WTC11 (cell line): Measurements from ENCODE around the gene MCAT. TPM values are rescaled to one million over a fixed set of nuclear protein-coding genes. Genes with fewer than 3 reads are reported as not detected.
"Not testable (repeated sequence)": the region's sequence is repeated elsewhere in the genome, so short reads cannot be mapped to it uniquely, and the experiment has no call there.

Source experiments
- ATAC-seq: fragments of 200-7000 bp; cut with Tn5 transposase; 2 replicates; pipeline ENCODE4 v1.10.0; 2021; ENCODE audit warnings: mild to moderate bottlenecking, moderate library complexity
- CTCF ChIA-PET: fragments of 300-600 bp; sonication (Branson Sonifier 250); formaldehyde crosslinking; loops from one replicate; lab custom pipeline; 2021; ENCODE audit warnings: antibody characterized with exemption; lab: Charles Lee
- POLR2A ChIA-PET: fragments of 350-600 bp; sonication (Branson Sonifier 250); formaldehyde crosslinking; loops from one replicate; lab custom pipeline; 2021; ENCODE audit warnings: antibody characterized with exemption; lab: Charles Lee
- DNase-seq: peaks from one replicate; pipeline ENCODE4 v3.0.0; 2021; ENCODE audit warnings: low spot score
- H3K27ac Mint-ChIP-seq: 2 replicates; pipeline ENCODE4 v1.8.0; 2021; ENCODE audit warnings: mixed read lengths
- H3K27me3 Mint-ChIP-seq: 2 replicates; pipeline ENCODE4 v1.8.0; 2021; ENCODE audit warnings: low read depth, mild to moderate bottlenecking, moderate library complexity, mixed read lengths
- H3K36me3 Mint-ChIP-seq: 2 replicates; pipeline ENCODE4 v1.8.0; 2021; ENCODE audit warnings: mixed read lengths
- H3K4me1 Mint-ChIP-seq: 2 replicates; pipeline ENCODE4 v1.8.0; 2022; ENCODE audit warnings: mixed read lengths
- H3K4me3 Mint-ChIP-seq: 2 replicates; pipeline ENCODE4 v1.8.0; 2021; ENCODE audit warnings: mild to moderate bottlenecking, moderate library complexity, mixed read lengths
- H3K9me3 Mint-ChIP-seq: 2 replicates; pipeline ENCODE4 v1.8.0; 2021; ENCODE audit warnings: mixed read lengths
- ATF1 ChIP-seq: sonication (generic); formaldehyde crosslinking; IDR thresholded peaks from 2 replicates; pipeline ENCODE4 v1.8.1; 2023; ENCODE audit warnings: mild to moderate bottlenecking, moderate library complexity, missing genetic modification reagents
- ATF2 ChIP-seq: sonication (generic); formaldehyde crosslinking; IDR thresholded peaks from 2 replicates; pipeline ENCODE4 v1.8.1; 2022; ENCODE audit warnings: low read depth, missing genetic modification reagents, borderline replicate concordance
- FOXK1 ChIP-seq: sonication (generic); formaldehyde crosslinking; IDR thresholded peaks from 2 replicates; pipeline ENCODE4 v1.8.0; 2022; ENCODE audit warnings: mild to moderate bottlenecking, moderate library complexity, missing genetic modification reagents
- GRHL2 ChIP-seq: fragments of 250-450 bp; sonication (Bioruptor Pico); IDR thresholded peaks from 2 replicates; pipeline ENCODE4 v1.8.0; 2022; ENCODE audit warnings: mild to moderate bottlenecking, moderate library complexity; ENCODE audit not compliant: insufficient replicate concordance, severe bottlenecking
- NR3C1 ChIP-seq: sonication (generic); formaldehyde crosslinking; conservative IDR thresholded peaks from 2 replicates; pipeline ENCODE4 v1.8.1; 2023; ENCODE audit warnings: low read depth, mild to moderate bottlenecking, missing genetic modification reagents
- OVOL2 ChIP-seq: fragments of 250-450 bp; sonication (Bioruptor Pico); IDR thresholded peaks from 2 replicates; pipeline ENCODE4 v1.9.0; 2021; ENCODE audit warnings: mild to moderate bottlenecking, borderline replicate concordance
- SOX15 ChIP-seq: fragments of 250-450 bp; sonication (Bioruptor Pico); IDR thresholded peaks from 2 replicates; pipeline ENCODE4 v1.9.0; 2021; ENCODE audit warnings: mild to moderate bottlenecking
- TEAD1 ChIP-seq: sonication (generic); formaldehyde crosslinking; IDR thresholded peaks from 2 replicates; pipeline ENCODE4 v1.8.0; 2022; ENCODE audit warnings: mild to moderate bottlenecking, missing genetic modification reagents
- TEAD4 ChIP-seq: sonication (generic); formaldehyde crosslinking; IDR thresholded peaks from 2 replicates; pipeline ENCODE4 v1.8.0; 2022; ENCODE audit warnings: mild to moderate bottlenecking, missing genetic modification reagents
- ZMAT4 ChIP-seq: fragments of 250-450 bp; sonication (Bioruptor Pico); IDR thresholded peaks from 2 replicates; pipeline ENCODE4 v1.9.0; 2021; ENCODE audit warnings: mild to moderate bottlenecking
- ZNF219 ChIP-seq: sonication (generic); formaldehyde crosslinking; IDR thresholded peaks from 2 replicates; pipeline ENCODE4 v1.8.0; 2023; ENCODE audit warnings: missing genetic modification reagents, mild to moderate bottlenecking, borderline replicate concordance
- total RNA-seq: library from RNA; stranded (reverse); gene quantifications from 3 replicates; pipeline ENCODE4 v1.2.3, GENCODE V29; 2021
- TF ChIP-seq, protein P1 (sequence below): sonication (generic); formaldehyde crosslinking; IDR thresholded peaks from 2 replicates; pipeline ENCODE4 v1.8.0; 2022; ENCODE audit warnings: mild to moderate bottlenecking, missing genetic modification reagents
- TF ChIP-seq, protein P2 (sequence below): fragments of 250-450 bp; sonication (Bioruptor Pico); IDR thresholded peaks from 2 replicates; pipeline ENCODE4 v1.8.0; 2021; ENCODE audit warnings: mild to moderate bottlenecking
- TF ChIP-seq, protein P3 (sequence below): fragments of 250-450 bp; sonication (Bioruptor Pico); IDR thresholded peaks from 2 replicates; pipeline ENCODE4 v2.1.2; 2022; ENCODE audit warnings: mild to moderate bottlenecking, moderate library complexity
- TF ChIP-seq, protein P4 (sequence below): sonication (generic); formaldehyde crosslinking; conservative IDR thresholded peaks from 2 replicates; pipeline ENCODE4 v1.8.1; 2023; ENCODE audit warnings: mild to moderate bottlenecking, low read depth, missing genetic modification reagents, moderate library complexity

The MCAT gene
- total RNA-seq, 1 experiment from 2014 or later = 18.5 TPM

DNA sequence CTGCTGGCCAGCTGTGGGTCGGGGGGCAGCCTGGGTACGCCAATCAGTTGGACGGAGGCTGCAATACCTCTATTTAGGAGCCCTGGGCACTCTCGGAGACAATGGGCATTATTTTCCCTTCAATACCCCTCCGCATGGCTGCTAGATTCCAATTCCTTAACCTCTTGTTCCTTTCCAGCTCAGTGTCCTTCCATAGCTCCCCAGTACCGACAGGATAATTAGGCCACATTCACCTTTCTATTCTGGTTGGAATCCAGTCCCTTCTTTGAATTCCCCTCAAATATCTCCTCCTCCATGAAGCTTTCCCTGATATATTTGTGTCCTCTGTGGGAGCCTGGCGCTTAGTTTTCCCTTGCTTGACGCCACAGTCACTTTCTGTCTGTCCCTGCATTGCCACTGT is 36.9 kb downstream of the MCAT start:
- ATAC-seq = no peak
- Mint-ChIP-seq H3K27ac (no peak overlapping the region), H3K4me1 (peaks cover 8% of the 10 kb centered on the region), H3K4me3 (no peak overlapping the region), H3K27me3 (peaks cover 41% of the 10 kb centered on the region), H3K9me3 (no peaks in the 10 kb centered on the region), H3K36me3 (no peaks in the 10 kb centered on the region)
- TF ChIP-seq, protein P1, sequence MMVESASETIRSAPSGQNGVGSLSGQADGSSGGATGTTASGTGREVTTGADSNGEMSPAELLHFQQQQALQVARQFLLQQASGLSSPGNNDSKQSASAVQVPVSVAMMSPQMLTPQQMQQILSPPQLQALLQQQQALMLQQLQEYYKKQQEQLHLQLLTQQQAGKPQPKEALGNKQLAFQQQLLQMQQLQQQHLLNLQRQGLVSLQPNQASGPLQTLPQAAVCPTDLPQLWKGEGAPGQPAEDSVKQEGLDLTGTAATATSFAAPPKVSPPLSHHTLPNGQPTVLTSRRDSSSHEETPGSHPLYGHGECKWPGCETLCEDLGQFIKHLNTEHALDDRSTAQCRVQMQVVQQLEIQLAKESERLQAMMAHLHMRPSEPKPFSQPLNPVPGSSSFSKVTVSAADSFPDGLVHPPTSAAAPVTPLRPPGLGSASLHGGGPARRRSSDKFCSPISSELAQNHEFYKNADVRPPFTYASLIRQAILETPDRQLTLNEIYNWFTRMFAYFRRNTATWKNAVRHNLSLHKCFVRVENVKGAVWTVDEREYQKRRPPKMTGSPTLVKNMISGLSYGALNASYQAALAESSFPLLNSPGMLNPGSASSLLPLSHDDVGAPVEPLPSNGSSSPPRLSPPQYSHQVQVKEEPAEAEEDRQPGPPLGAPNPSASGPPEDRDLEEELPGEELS = no peak
- TF ChIP-seq NR3C1 (CRISPR knock-in tag) (no peak), SOX15 (CRISPR knock-in tag) (no peak), GRHL2 (CRISPR knock-in tag) (no peak), ATF1 (no peak), ATF2 (CRISPR knock-in tag) (no peak), OVOL2 (CRISPR knock-in tag) (no peak), TEAD1 (no peak), ZMAT4 (CRISPR knock-in tag) (no peak), ZNF219 (CRISPR knock-in tag) (no peak), FOXK1 (no peak), TEAD4 (no peak)
- TF ChIP-seq, protein P2, sequence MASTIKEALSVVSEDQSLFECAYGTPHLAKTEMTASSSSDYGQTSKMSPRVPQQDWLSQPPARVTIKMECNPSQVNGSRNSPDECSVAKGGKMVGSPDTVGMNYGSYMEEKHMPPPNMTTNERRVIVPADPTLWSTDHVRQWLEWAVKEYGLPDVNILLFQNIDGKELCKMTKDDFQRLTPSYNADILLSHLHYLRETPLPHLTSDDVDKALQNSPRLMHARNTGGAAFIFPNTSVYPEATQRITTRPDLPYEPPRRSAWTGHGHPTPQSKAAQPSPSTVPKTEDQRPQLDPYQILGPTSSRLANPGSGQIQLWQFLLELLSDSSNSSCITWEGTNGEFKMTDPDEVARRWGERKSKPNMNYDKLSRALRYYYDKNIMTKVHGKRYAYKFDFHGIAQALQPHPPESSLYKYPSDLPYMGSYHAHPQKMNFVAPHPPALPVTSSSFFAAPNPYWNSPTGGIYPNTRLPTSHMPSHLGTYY (CRISPR knock-in tag) = no peak
- TF ChIP-seq, protein P3, sequence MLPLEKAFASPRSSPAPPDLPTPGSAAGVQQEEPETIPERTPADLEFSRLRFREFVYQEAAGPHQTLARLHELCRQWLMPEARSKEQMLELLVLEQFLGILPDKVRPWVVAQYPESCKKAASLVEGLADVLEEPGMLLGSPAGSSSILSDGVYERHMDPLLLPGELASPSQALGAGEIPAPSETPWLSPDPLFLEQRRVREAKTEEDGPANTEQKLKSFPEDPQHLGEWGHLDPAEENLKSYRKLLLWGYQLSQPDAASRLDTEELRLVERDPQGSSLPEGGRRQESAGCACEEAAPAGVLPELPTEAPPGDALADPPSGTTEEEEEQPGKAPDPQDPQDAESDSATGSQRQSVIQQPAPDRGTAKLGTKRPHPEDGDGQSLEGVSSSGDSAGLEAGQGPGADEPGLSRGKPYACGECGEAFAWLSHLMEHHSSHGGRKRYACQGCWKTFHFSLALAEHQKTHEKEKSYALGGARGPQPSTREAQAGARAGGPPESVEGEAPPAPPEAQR (CRISPR knock-in tag) = no peak
- TF ChIP-seq, protein P4, sequence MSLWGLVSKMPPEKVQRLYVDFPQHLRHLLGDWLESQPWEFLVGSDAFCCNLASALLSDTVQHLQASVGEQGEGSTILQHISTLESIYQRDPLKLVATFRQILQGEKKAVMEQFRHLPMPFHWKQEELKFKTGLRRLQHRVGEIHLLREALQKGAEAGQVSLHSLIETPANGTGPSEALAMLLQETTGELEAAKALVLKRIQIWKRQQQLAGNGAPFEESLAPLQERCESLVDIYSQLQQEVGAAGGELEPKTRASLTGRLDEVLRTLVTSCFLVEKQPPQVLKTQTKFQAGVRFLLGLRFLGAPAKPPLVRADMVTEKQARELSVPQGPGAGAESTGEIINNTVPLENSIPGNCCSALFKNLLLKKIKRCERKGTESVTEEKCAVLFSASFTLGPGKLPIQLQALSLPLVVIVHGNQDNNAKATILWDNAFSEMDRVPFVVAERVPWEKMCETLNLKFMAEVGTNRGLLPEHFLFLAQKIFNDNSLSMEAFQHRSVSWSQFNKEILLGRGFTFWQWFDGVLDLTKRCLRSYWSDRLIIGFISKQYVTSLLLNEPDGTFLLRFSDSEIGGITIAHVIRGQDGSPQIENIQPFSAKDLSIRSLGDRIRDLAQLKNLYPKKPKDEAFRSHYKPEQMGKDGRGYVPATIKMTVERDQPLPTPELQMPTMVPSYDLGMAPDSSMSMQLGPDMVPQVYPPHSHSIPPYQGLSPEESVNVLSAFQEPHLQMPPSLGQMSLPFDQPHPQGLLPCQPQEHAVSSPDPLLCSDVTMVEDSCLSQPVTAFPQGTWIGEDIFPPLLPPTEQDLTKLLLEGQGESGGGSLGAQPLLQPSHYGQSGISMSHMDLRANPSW (CRISPR knock-in tag) = no peak
- DNase-seq = no peak
- ChIA-PET POLR2A (interaction anchor here (0.7 kb wide), 1 partner anchor 33 kb away, joined by 4 read pairs; no protein-coding TSS in a partner anchor), CTCF (interaction anchor here (0.7 kb wide), 1 partner anchor 12 kb away, joined by 3 read pairs; no protein-coding TSS in a partner anchor)

DNA sequence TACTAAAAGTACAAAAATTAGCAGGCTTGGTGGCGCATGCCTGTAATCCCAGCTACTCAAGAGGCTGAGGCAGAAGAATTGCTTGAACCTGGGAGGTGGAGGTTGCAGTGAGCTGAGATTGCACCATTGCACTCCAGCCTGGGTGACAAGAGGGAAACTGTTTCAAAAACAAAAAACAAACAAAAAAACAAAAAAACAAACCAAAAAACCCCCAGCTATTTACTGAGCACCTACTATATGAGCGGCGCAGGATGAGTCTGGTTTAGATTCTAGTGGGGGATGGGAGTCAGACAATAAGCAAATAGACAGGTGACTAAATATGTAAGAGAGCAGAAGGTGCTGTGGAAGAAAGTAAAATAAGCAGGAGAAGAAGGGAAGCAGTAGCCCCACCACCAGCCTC is 38.2 kb downstream of the MCAT start:
- CTCF ChIA-PET, H3K36me3 Mint-ChIP-seq: not testable (repeated sequence)
- H3K27me3 Mint-ChIP-seq = peaks cover 31% of the 10 kb centered on the region

DNA sequence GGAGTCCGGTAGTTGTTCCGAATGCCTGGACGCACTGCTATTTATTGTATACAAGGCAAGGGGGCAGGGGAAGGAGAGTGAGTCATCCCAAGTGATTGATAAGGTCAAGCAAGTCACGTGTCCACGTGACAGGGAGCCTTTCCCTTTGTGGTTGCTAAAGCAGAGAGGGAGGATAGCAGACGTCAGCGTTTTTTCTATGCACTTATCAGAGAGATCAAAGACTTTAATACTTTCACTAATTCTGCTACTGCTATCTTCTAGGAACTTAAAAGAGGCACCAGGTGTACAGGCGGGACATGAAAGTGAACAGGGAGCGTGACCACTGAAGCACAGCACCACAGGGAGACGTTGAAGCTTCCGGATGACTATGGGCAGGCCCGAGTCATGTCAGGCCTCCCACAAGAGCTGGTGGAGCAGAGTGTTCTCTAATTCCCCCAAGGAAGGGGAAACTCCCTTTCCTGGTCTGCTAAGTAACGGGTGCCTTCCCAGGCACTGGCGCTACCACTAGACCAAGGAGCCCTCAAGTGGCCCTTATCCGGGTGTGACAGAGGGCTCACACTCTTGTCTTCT is 39.1 kb downstream of the MCAT start:
- H3K4me3 Mint-ChIP-seq, POLR2A ChIA-PET, DNase-seq, H3K4me1 Mint-ChIP-seq, ATAC-seq, CTCF ChIA-PET, H3K9me3 Mint-ChIP-seq, H3K36me3 Mint-ChIP-seq, H3K27ac Mint-ChIP-seq: not testable (repeated sequence)
- H3K27me3 Mint-ChIP-seq = peaks cover 25% of the 10 kb centered on the region

More for the DNA sequence above, 38.2 kb downstream of the MCAT start:
- POLR2A ChIA-PET, H3K4me1 Mint-ChIP-seq, ATAC-seq, H3K9me3 Mint-ChIP-seq, H3K4me3 Mint-ChIP-seq, H3K27ac Mint-ChIP-seq, DNase-seq: not testable (repeated sequence)
